Measurements from ENCODE around the gene CCDC201. TPM values are rescaled to one million over a fixed set of nuclear protein-coding genes. Genes with fewer than 3 reads are reported as not detected.

Gene CCDC201
- not detected in 2 replicates for total RNA-seq

DNA sequence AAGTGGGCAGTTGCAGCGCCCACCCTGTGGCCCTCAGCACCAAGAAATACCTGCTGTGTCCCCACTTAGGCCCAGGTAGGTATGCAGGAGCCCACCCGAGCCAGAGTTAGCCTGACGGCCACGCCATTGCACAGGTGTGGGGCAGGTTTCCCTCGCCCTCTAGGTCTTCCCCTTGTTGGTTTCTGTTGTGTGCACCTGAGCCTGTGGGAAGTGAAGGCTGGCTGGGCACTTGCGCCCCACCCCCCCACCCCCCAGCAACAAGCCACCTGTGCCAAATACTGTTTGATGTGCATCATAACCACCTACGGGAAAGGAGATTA, at the start of gene CCDC201:
Gene CCDC201, minus strand, starts transcription at position 48 of the 320 bp plus-strand sequence. CDS start 75 bp downstream, outside the sequence.

GRCh38 chr7:45920502-45921380, 47.9 kb upstream of the CCDC201 start, which contains the start of gene IGFBP3:
Gene IGFBP3, minus strand, starts transcription at chr7:45921272. Its CDS starts 132 bp downstream, at chr7:45921140.

GRCh38 chr7:45888185-45888992, 15.5 kb upstream of the CCDC201 start, which contains the start of gene IGFBP1:
Gene IGFBP1, plus strand, starts transcription at chr7:45888488. Its CDS starts 165 bp downstream, at chr7:45888653.

Other genes starting within 250 kb of the CCDC201 start
- gene IGFBP1, start 15.4 kb upstream of the CCDC201 start, total RNA-seq: not detected in 2 replicates
- 11.6 and 33.7 TPM in 2 replicates for gene IGFBP3, start 48.2 kb upstream of the CCDC201 start, total RNA-seq

Measured in smooth muscle cell of trachea (primary cell).